D721Med (cell line): Measurements from ENCODE around the gene RBM10.

ENCODE experiments used
- DNase-seq: peaks from one replicate; pipeline ENCODE4 v3.0.0; 2011; ENCODE audit warnings: low spot score; ENCODE audit not compliant: insufficient read length
- FAIRE-seq: peaks from 2 replicates; lab custom pipeline; 2011; peaks lifted over from hg19 to GRCh38; lab: Jason Lieb, UNC
- CTCF ChIP-seq: IDR thresholded peaks from 2 replicates; pipeline ENCODE4 v1.5.1; 2012; ENCODE audit warnings: mild to moderate bottlenecking, control low read depth; ENCODE audit not compliant: insufficient read depth; ENCODE audit errors: missing control alignments

The RBM10 gene

DNA sequence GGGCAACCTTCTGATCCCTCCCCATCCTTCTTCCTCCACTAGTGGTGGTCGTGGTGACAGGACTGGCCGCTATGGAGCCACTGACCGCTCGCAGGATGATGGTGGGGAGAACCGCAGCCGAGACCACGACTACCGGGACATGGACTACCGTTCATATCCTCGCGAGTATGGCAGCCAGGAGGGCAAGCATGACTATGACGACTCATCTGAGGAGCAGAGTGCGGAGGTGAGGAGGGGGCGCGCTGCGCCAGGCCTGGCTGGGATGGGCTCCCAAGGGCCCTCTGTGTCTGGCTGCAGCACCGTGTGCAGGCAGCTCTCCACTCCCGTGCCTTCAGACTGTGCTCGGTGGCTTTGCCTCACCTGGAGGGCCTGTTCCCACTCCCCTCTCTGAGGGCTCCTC is 24.3 kb downstream of the RBM10 start:
- DNase-seq (no peak), FAIRE-seq (no peak)
- no peak for TF ChIP-seq CTCF

- FAIRE-seq (no peak), DNase-seq (no peak)
- no peak for TF ChIP-seq CTCF
These were observed 24.9 kb downstream of the RBM10 start for GRCh38 chrX:47169726-47170515.

- DNase-seq (no peak), FAIRE-seq (no peak)
- TF ChIP-seq CTCF, result no peak
These were observed 26.1 kb downstream of the RBM10 start for GRCh38 chrX:47170861-47171692.

DNA sequence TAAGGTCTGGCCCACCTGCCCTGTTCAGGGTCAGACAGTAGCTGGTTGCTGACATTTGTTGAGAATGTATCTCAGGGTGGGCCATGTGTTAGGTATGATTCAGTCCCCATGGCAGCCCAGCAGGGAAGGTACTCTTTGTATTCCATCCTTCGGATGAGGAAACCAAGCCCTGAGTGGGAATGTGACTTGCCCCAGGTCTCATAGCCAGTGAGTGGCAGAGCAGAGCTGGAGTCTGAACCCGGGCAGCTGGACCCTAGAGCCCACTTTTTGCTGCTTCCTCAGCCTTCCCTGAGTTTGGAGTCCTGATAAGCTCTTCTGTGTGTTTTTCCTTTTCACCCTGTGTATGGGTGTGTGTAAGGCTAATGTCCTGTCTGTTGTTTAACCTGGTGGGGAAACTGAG is 27.0 kb downstream of the RBM10 start:
- TF ChIP-seq CTCF, result no peak
- DNase-seq (no peak), FAIRE-seq (no peak)

GRCh38 chrX:47172549-47172948 is 27.5 kb downstream of the RBM10 start:
- FAIRE-seq, result no peak
- TF ChIP-seq CTCF, result no peak
- DNase-seq, result no peak

DNA sequence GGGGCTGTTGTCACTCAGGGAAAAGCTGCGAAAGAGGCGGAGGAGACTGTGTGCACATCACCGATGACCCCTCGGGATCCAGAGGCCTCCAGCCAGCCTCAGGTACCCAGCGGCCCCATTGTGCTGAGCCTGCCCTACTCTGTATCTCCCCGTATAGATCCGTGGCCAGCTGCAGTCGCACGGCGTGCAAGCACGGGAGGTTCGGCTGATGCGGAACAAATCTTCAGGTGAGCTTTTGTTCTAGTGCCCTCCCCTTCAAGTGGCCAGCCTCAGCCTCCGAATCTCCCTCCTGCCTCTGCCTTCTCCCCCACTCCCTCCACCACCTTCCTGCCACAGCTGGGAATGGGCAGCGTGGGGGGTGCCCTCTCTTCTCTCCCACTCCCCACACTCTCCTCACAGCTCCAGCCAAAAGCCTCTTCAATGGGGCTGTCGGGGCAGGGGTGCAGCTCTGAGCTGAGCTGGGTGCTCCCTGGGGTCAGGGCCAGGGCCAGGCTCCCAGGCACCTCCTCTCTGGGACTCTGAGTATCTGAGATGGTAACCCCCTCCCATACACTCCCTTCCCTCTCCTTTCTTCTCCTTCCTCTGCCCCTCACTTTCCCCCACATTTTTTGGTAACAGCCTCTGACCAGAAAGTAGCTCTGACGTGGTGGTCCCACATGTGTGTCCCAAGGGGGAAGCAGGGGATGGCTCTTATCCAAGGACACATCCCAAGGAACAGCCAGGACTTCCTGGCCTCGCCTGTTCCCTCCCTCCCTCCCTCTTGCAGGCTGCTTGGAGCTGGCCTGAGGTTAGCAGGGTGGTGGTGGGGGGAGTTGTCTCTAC is 28.2 kb downstream of the RBM10 start:
- DNase-seq, result no peak
- no peak for FAIRE-seq
- no peak for TF ChIP-seq CTCF
